Measurements from ENCODE around the gene GLTP.
"Not testable (repeated sequence)": the region's sequence is repeated elsewhere in the genome, so short reads cannot be mapped to it uniquely, and the experiment has no call there.

GLTP gene

DNA sequence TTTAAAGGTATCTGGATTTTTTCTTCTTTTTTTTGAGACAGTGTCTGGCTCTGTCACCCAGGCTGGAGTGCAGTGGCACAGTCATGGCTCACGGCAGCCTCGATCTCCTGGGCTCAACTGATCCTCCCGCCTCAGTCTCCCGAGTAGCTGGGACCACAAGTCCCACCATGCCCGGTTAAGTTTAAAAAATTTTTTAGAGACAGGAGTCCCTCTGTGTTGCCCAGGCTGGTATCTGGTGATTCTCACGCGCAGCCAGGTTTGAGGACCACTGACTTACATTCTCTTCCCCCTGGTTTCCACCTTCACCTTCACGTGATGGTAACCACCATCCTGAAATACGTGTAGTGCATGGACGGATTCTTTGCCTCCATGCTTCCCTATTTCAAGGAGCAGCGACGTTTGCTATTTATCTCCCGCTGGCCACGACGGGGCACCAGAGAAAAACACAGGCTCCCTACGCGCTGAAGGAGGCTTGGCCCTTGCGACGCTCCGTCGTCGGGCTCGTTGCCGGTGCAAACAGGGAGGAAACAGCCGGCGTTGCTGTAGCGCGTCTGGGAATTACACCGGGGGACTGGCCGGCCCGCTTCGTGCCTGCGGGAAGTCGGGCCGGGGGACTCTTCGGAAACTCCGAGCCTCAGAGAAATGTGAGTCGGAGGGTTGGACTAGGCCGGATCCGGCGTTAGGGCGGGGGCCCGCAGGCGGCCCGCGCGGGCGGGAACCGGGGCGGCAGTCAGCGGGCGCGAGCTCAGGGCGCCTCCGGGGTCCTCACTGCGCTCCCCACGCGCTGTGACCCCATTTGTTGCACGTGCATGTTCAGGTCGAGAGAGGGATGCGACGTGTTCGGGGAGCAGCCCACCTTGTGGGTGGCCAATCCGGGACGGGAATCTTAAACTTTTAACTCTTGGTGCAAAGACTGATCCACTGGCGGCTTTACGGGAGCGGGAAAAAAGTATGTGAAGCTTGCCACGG lies 19.7 kb upstream of the GLTP start, which contains the start of gene TCHP:
Gene TCHP, plus strand, starts transcription at position 492 of the 969 bp plus-strand sequence. CDS start 2,753 bp downstream, outside the sequence.
- TF ChIP-seq, protein P1, sequence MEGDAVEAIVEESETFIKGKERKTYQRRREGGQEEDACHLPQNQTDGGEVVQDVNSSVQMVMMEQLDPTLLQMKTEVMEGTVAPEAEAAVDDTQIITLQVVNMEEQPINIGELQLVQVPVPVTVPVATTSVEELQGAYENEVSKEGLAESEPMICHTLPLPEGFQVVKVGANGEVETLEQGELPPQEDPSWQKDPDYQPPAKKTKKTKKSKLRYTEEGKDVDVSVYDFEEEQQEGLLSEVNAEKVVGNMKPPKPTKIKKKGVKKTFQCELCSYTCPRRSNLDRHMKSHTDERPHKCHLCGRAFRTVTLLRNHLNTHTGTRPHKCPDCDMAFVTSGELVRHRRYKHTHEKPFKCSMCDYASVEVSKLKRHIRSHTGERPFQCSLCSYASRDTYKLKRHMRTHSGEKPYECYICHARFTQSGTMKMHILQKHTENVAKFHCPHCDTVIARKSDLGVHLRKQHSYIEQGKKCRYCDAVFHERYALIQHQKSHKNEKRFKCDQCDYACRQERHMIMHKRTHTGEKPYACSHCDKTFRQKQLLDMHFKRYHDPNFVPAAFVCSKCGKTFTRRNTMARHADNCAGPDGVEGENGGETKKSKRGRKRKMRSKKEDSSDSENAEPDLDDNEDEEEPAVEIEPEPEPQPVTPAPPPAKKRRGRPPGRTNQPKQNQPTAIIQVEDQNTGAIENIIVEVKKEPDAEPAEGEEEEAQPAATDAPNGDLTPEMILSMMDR (IDR thresholded peaks at IDR 0.05; ENCODE audit: insufficient read depth, low read length, poor library complexity, severe bottlenecking), result peak; percentile 18
- no peak for TF ChIP-seq EZH2phosphoT487 (conservative IDR thresholded peaks at IDR 0.05; ENCODE audit: low read length)

DNA sequence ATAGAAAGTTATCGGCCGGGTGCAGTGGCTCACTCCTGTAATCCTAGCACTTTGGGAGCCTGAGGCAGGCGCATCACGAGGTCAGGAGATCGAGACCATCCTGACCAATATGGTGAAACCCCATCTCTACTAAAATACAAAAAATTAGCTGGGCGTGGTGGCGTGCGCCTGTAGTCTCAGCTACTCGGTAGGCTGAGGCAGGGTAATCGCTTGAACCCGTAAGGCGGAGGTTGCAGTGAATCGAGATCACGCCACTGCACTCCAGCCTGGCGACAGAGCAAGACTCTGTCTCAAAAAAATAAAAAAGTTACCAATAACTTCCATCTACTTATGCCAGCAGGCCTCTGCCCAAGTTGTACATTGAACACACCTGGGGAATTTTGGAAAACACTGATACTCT lies 19.0 kb upstream of the GLTP start:
- H3K36me3 ChIP-seq (ENCODE audit: low read length); H3F3A ChIP-seq (ENCODE audit: insufficient read depth); H3K9me3 ChIP-seq (ENCODE audit: insufficient read depth, low read length); H3K9me2 ChIP-seq (replicated peaks; ENCODE audit: insufficient read depth, low read length); H4K20me1 ChIP-seq (ENCODE audit: low read depth, low read length); H3K27me3 ChIP-seq (ENCODE audit: low read length); H3K27ac ChIP-seq (ENCODE audit: low read depth, low read length): not testable (repeated sequence)
- peak overlapping the region; percentile 82 for H3K4me2 ChIP-seq (ENCODE audit: low read depth, low read length, poor library complexity, severe bottlenecking)
- H2AFZ ChIP-seq (ENCODE audit: low read depth, low read length, severe bottlenecking), result peak overlapping the region; percentile 83
- peaks cover 22% of the 10 kb centered on the region for H3K79me2 ChIP-seq (ENCODE audit: insufficient read depth, low read length)
- H3K4me3 ChIP-seq (ENCODE audit: insufficient read depth, low read length, poor library complexity, severe bottlenecking), result peak overlapping the region; percentile 75
- peak overlapping the region; percentile 80 for H3K9ac ChIP-seq (ENCODE audit: low read length)

More for the DNA sequence above, 19.7 kb upstream of the GLTP start, which contains the start of gene TCHP:
- Histone ChIP-seq H4K20me1 (ENCODE audit: low read depth, low read length) (no peaks in the 10 kb centered on the region), H3K9ac (ENCODE audit: low read length) (peak within 1 kb of the TSS; percentile 80), H3K79me2 (ENCODE audit: insufficient read depth, low read length) (peaks cover 22% of the 10 kb centered on the region), H3K27me3 (ENCODE audit: low read length) (no peaks in the 10 kb centered on the region), H2AFZ (ENCODE audit: low read depth, low read length, severe bottlenecking) (peak within 1 kb of the TSS; percentile 83), H3F3A (ENCODE audit: insufficient read depth) (no peaks in the 10 kb centered on the region), H3K4me2 (ENCODE audit: low read depth, low read length, poor library complexity, severe bottlenecking) (peak within 1 kb of the TSS; percentile 82), H3K27ac (ENCODE audit: low read depth, low read length) (peak within 1 kb of the TSS; percentile 20), H3K36me3 (ENCODE audit: low read length) (no peaks in the 10 kb centered on the region), H3K9me3 (ENCODE audit: insufficient read depth, low read length) (no peaks in the 10 kb centered on the region), H3K4me3 (ENCODE audit: insufficient read depth, low read length, poor library complexity, severe bottlenecking) (peak within 1 kb of the TSS; percentile 75), H3K9me2 (replicated peaks; ENCODE audit: insufficient read depth, low read length) (no peaks in the 10 kb centered on the region)

DNA sequence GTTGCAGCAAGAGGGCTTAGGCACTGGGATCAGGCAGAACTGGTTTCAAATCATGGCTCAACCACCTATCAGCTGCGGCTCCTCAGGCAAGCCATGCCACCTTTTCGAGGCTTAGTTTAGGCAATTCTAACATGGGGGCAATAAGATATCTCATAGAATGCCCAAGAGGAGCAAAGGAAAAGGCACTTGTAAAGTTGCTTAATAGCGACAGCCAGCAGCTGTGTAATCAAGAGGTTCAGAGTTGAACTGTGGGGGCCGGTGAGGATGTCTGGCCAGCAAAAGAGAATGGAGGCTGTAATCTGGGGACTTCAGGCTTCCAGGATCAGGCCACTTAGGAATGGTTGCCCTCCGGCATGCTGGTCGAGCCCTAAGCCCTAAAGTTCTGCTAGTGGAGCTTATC lies 16.7 kb upstream of the GLTP start:
- H3F3A ChIP-seq (ENCODE audit: insufficient read depth), result no peaks in the 10 kb centered on the region
- no peak for TF ChIP-seq EZH2phosphoT487 (conservative IDR thresholded peaks at IDR 0.05; ENCODE audit: low read length)
- TF ChIP-seq, protein P1 (IDR thresholded peaks at IDR 0.05; ENCODE audit: insufficient read depth, low read length, poor library complexity, severe bottlenecking), result no peak
- no peaks in the 10 kb centered on the region for H3K9me3 ChIP-seq (ENCODE audit: insufficient read depth, low read length)
- H2AFZ ChIP-seq (ENCODE audit: low read depth, low read length, severe bottlenecking), result no peak overlapping the region
- no peak overlapping the region for H3K4me3 ChIP-seq (ENCODE audit: insufficient read depth, low read length, poor library complexity, severe bottlenecking)
- peaks cover 19% of the 10 kb centered on the region for H3K79me2 ChIP-seq (ENCODE audit: insufficient read depth, low read length)
- no peaks in the 10 kb centered on the region for H4K20me1 ChIP-seq (ENCODE audit: low read depth, low read length)
- H3K27ac ChIP-seq (ENCODE audit: low read depth, low read length), result no peak overlapping the region
- no peaks in the 10 kb centered on the region for H3K9me2 ChIP-seq (replicated peaks; ENCODE audit: insufficient read depth, low read length)
- H3K4me2 ChIP-seq (ENCODE audit: low read depth, low read length, poor library complexity, severe bottlenecking), result no peak overlapping the region
- H3K9ac ChIP-seq (ENCODE audit: low read length), result no peak overlapping the region
- H3K27me3 ChIP-seq (ENCODE audit: low read length), result no peaks in the 10 kb centered on the region
- H3K36me3 ChIP-seq (ENCODE audit: low read length), result no peaks in the 10 kb centered on the region

DNA sequence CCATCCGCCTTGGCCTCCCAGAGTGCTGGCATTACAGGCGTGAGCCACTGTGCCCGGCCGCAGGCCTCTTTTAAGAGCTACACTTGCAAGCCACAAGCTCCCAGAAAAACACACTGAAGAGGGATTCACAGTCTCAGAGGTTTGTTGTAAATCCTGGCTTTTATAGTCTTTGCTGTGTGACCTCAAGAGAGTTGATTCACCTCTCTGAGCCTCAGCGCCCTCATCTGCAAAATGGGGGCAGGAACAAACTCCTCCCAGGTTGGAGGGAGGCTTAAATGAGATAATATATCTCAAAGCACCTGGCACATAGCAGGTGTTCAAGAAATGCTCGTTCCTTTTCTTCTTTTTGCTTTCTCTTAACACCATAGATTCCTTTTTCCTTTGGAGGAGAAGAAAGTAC lies 15.8 kb upstream of the GLTP start:
- H3K27me3 ChIP-seq (ENCODE audit: low read length), result no peaks in the 10 kb centered on the region
- H3K9me3 ChIP-seq (ENCODE audit: insufficient read depth, low read length), result no peaks in the 10 kb centered on the region
- H3K79me2 ChIP-seq (ENCODE audit: insufficient read depth, low read length), result peaks cover 11% of the 10 kb centered on the region; the same call in 1 of the 2 replicates
- no peak overlapping the region for H2AFZ ChIP-seq (ENCODE audit: low read depth, low read length, severe bottlenecking)
- no peak for TF ChIP-seq EZH2phosphoT487 (conservative IDR thresholded peaks at IDR 0.05; ENCODE audit: low read length)
- TF ChIP-seq, protein P1 (IDR thresholded peaks at IDR 0.05; ENCODE audit: insufficient read depth, low read length, poor library complexity, severe bottlenecking), result no peak
- H3F3A ChIP-seq (ENCODE audit: insufficient read depth), result no peaks in the 10 kb centered on the region
- H3K36me3 ChIP-seq (ENCODE audit: low read length), result no peaks in the 10 kb centered on the region
- H3K9ac ChIP-seq (ENCODE audit: low read length), result no peak overlapping the region
- no peaks in the 10 kb centered on the region for H3K9me2 ChIP-seq (replicated peaks; ENCODE audit: insufficient read depth, low read length)
- no peak overlapping the region for H3K4me2 ChIP-seq (ENCODE audit: low read depth, low read length, poor library complexity, severe bottlenecking)
- H3K4me3 ChIP-seq (ENCODE audit: insufficient read depth, low read length, poor library complexity, severe bottlenecking), result no peak overlapping the region
- no peaks in the 10 kb centered on the region for H4K20me1 ChIP-seq (ENCODE audit: low read depth, low read length)
- H3K27ac ChIP-seq (ENCODE audit: low read depth, low read length), result no peak overlapping the region
